AG04449 (cell line): ENCODE data around the gene AKAP6.
"Not testable (repeated sequence)": the region's sequence is repeated elsewhere in the genome, so short reads cannot be mapped to it uniquely, and the experiment has no call there.

Experiments
- CTCF ChIA-PET: fragments of 350-600 bp; formaldehyde crosslinking; extraction: SDS; loops from one replicate; lab custom pipeline; 2021; ENCODE audit warnings: antibody characterized with exemption; lab: Yijun Ruan, JAX
- POLR2A ChIA-PET: fragments of 400-600, 350-600 bp; formaldehyde crosslinking; extraction: SDS; loops from one replicate; lab custom pipeline; 2020; ENCODE audit warnings: antibody characterized with exemption, inconsistent platforms; lab: Yijun Ruan, JAX
- DNase-seq: peaks from one replicate; pipeline ENCODE4 v3.0.0-alpha.2; 2010; ENCODE audit warnings: low read depth, low spot score
- H3K4me3 ChIP-seq: 2 replicates; pipeline ENCODE4 v1.5.1; 2011; ENCODE audit warnings: low read depth, mild to moderate bottlenecking, control low read depth, low read length
- CTCF ChIP-seq: IDR thresholded peaks from one replicate; pipeline ENCODE4 v1.5.1; 2011; ENCODE audit warnings: mild to moderate bottlenecking, moderate library complexity, low read length, control low read depth, inconsistent platforms; ENCODE audit not compliant: insufficient read depth; ENCODE audit errors: missing control alignments

The AKAP6 gene

GRCh38 chr14:32786886-32787285 is 457.8 kb downstream of the AKAP6 start:
- CTCF ChIA-PET: no interaction called here
- TF ChIP-seq CTCF: no peak
- POLR2A ChIA-PET: no interaction called here
- no peak for DNase-seq
- no peak overlapping the region for H3K4me3 ChIP-seq

GRCh38 chr14:32793033-32793432 is 463.9 kb downstream of the AKAP6 start:
- DNase-seq, POLR2A ChIA-PET, H3K4me3 ChIP-seq, CTCF ChIA-PET: not testable (repeated sequence)

GRCh38 chr14:32800320-32800719 is 471.2 kb downstream of the AKAP6 start:
- ChIA-PET CTCF (no interaction called here), POLR2A (no interaction called here)
- no peak overlapping the region for H3K4me3 ChIP-seq
- DNase-seq: no peak
- no peak for TF ChIP-seq CTCF

- POLR2A ChIA-PET: no interaction called here
- no peak overlapping the region for H3K4me3 ChIP-seq
- CTCF ChIA-PET: no interaction called here
- DNase-seq: no peak
- no peak for TF ChIP-seq CTCF
Observed at GRCh38 chr14:32802295-32802694, 473.2 kb downstream of the AKAP6 start.

- TF ChIP-seq CTCF: no peak
- CTCF ChIA-PET: no interaction called here
Observed at GRCh38 chr14:32805979-32806378, 476.9 kb downstream of the AKAP6 start.

GRCh38 chr14:32808644-32809043 is 479.5 kb downstream of the AKAP6 start:
- CTCF ChIA-PET: no interaction called here
- H3K4me3 ChIP-seq: no peak overlapping the region
- DNase-seq: no peak
- POLR2A ChIA-PET: no interaction called here
- TF ChIP-seq CTCF: no peak

More at GRCh38 chr14:32805979-32806378, 476.9 kb downstream of the AKAP6 start:
- no peak overlapping the region for H3K4me3 ChIP-seq
- no peak for DNase-seq
- POLR2A ChIA-PET: no interaction called here

GRCh38 chr14:32809255-32809654 is 480.2 kb downstream of the AKAP6 start:
- H3K4me3 ChIP-seq: no peak overlapping the region
- ChIA-PET POLR2A (no interaction called here), CTCF (no interaction called here)
- no peak for DNase-seq
- no peak for TF ChIP-seq CTCF
